Measurements from ENCODE around the gene RHO.
"Not testable (repeated sequence)": the region's sequence is repeated elsewhere in the genome, so short reads cannot be mapped to it uniquely, and the experiment has no call there.

The RHO gene

DNA sequence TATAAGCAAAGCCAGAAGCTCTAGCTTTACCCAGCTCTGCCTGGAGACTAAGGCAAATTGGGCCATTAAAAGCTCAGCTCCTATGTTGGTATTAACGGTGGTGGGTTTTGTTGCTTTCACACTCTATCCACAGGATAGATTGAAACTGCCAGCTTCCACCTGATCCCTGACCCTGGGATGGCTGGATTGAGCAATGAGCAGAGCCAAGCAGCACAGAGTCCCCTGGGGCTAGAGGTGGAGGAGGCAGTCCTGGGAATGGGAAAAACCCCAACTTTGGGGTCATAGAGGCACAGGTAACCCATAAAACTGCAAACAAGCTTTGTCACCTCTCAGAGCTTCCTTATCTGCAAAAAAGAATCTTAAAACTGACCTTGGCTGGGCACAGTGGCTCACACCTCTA, 6.6 kb downstream of the RHO start:
- H3K27me3 ChIP-seq (ENCODE audit: insufficient read depth, low read length), result no peaks in the 10 kb centered on the region
- H3K9me3 ChIP-seq (ENCODE audit: insufficient read depth, low read depth, low read length), result no peaks in the 10 kb centered on the region
- 89% methylated on average over 1 of the region's 1 CpG for WGBS
- H3K36me3 ChIP-seq (ENCODE audit: insufficient read depth, low read length), result no peaks in the 10 kb centered on the region
- no peak overlapping the region for H3K9ac ChIP-seq (ENCODE audit: low read depth, low read length)
- H3K4me1 ChIP-seq (ENCODE audit: insufficient read depth, low read length), result peaks cover 13% of the 10 kb centered on the region
- H3K27ac ChIP-seq (ENCODE audit: low read depth, low read length), result peak overlapping the region; percentile 57; the same call in 1 of the 2 replicates
- no peak overlapping the region for H3K4me3 ChIP-seq (ENCODE audit: low read length)

DNA sequence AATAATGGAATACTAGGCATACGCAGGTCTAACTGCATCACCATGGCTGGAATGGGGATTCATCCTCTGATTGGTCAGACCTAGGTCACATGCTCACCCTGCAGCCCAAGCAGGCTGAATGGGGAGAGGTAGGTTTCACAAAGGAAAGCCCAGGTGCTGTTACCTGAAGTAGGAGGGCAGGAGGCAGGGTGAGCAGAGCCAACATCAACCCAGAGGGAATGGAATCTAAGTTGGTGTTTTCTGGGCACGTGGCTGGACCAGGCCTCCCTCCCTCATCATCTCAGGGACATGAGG, 7.9 kb downstream of the RHO start:
- Histone ChIP-seq H3K9me3 (ENCODE audit: insufficient read depth, low read depth, low read length) (no peaks in the 10 kb centered on the region), H3K9ac (ENCODE audit: low read depth, low read length) (no peak overlapping the region), H3K27me3 (ENCODE audit: insufficient read depth, low read length) (no peaks in the 10 kb centered on the region), H3K36me3 (ENCODE audit: insufficient read depth, low read length) (no peaks in the 10 kb centered on the region), H3K27ac (ENCODE audit: low read depth, low read length) (no peak overlapping the region), H3K4me1 (ENCODE audit: insufficient read depth, low read length) (peaks cover 5% of the 10 kb centered on the region), H3K4me3 (ENCODE audit: low read length) (no peak overlapping the region)
- 77% methylated on average over 2 of the region's 2 CpGs for WGBS

DNA sequence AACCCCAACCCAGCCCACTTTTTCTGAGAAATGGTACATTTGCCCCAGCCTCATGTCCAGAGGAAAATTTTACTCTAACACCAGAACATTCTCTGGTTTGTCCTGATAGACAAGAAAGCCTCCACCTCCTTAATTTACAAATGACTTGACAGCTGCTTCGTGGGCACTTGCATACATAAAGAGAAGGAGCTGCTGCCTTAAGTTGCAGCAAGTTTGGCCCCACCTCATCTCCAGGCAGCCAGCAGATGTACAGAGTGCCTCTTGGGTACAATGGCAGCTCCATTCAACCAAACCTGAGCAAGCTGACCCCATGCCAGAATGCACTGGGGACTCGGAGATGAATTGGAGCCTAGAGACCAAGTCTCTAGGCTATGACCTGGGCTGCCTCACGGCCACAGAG, 8.4 kb downstream of the RHO start:
- no peaks in the 10 kb centered on the region for H3K27me3 ChIP-seq (ENCODE audit: insufficient read depth, low read length)
- WGBS, result 63% methylated on average over 3 of the region's 3 CpGs
- H3K4me3 ChIP-seq (ENCODE audit: low read length), result no peak overlapping the region
- no peaks in the 10 kb centered on the region for H3K36me3 ChIP-seq (ENCODE audit: insufficient read depth, low read length)
- H3K4me1 ChIP-seq (ENCODE audit: insufficient read depth, low read length), result peaks cover 5% of the 10 kb centered on the region
- no peaks in the 10 kb centered on the region for H3K9me3 ChIP-seq (ENCODE audit: insufficient read depth, low read depth, low read length)
- H3K27ac ChIP-seq (ENCODE audit: low read depth, low read length), result no peak overlapping the region
- no peak overlapping the region for H3K9ac ChIP-seq (ENCODE audit: low read depth, low read length)

GRCh38 chr3:129539206-129539605, 10.8 kb downstream of the RHO start:
- WGBS, result 78% methylated on average over 8 of the region's 8 CpGs
- Histone ChIP-seq H3K4me3 (ENCODE audit: low read length) (no peak overlapping the region), H3K27me3 (ENCODE audit: insufficient read depth, low read length) (no peaks in the 10 kb centered on the region), H3K9me3 (ENCODE audit: insufficient read depth, low read depth, low read length) (no peaks in the 10 kb centered on the region), H3K36me3 (ENCODE audit: insufficient read depth, low read length) (no peaks in the 10 kb centered on the region), H3K4me1 (ENCODE audit: insufficient read depth, low read length) (peaks cover 5% of the 10 kb centered on the region), H3K27ac (ENCODE audit: low read depth, low read length) (no peak overlapping the region), H3K9ac (ENCODE audit: low read depth, low read length) (no peak overlapping the region)

DNA sequence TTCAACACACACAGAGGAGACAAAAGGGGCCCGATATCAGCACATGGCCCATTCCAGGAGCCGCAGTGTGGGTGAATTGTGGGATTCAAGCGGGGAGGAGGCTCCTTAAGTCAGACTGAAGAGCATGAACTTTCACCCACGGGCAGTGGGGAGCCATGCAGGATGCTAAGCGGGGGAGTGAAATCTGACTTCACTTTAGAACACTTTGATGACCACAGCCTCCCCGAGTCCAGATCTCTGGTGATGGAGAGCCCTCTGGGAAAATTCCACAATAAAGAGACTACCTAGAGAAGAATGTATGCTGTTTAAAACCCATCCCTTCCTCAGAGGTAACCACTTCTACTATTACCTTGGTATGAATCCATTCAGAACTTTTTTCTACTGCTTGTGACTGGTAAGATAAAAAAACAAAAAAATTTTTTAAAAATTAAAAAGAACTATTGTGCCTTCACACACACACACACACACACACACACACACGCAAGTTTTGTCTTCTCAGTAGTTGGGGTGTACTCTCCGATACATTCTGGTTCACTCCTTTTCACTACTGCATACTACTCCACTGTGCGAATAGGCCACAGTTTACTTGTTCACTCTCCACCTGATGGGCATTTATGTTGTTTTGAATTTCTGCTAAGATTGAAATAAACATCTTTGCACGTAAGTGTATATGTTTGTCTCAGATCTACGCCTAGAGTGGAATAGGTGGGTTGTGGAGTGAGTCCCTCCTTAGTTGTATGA, 12.5 kb downstream of the RHO start:
- Histone ChIP-seq H3K4me3 (ENCODE audit: low read length) (no peak overlapping the region), H3K27ac (ENCODE audit: low read depth, low read length) (no peak overlapping the region)
- WGBS, result 91% methylated on average over 10 of the region's 11 CpGs

DNA sequence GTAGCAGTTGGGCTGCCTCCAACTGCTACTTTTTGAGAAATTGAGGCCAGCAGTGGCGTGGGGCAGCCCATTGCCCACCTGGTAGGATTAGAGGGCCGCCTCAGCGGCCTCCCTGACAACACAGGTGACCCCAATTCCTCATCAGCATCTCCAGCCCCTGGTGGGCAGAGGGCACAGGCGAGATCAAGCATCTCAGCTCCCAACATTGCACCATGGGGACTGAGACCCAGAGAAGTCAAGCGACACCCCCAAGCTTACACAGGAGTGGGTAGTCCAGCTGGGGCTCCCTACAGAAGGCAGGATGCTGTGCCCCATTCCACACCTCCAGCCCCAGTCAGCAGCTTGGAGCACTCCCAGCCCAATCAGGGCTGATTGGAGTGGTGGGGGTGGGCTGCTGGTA, 14.3 kb downstream of the RHO start:
- WGBS, result 94% methylated on average over 5 of the region's 5 CpGs
- peaks cover 5% of the 10 kb centered on the region for H3K4me1 ChIP-seq (ENCODE audit: insufficient read depth, low read length)
- H3K9ac ChIP-seq (ENCODE audit: low read depth, low read length), result no peak overlapping the region
- H3K36me3 ChIP-seq (ENCODE audit: insufficient read depth, low read length), result no peaks in the 10 kb centered on the region
- no peak overlapping the region for H3K27ac ChIP-seq (ENCODE audit: low read depth, low read length)
- no peaks in the 10 kb centered on the region for H3K27me3 ChIP-seq (ENCODE audit: insufficient read depth, low read length)
- H3K9me3 ChIP-seq (ENCODE audit: insufficient read depth, low read depth, low read length), result no peaks in the 10 kb centered on the region
- no peak overlapping the region for H3K4me3 ChIP-seq (ENCODE audit: low read length)

More for the DNA sequence above, 12.5 kb downstream of the RHO start:
- Histone ChIP-seq H3K9me3 (ENCODE audit: insufficient read depth, low read depth, low read length) (no peaks in the 10 kb centered on the region), H3K4me1 (ENCODE audit: insufficient read depth, low read length) (peaks cover 5% of the 10 kb centered on the region), H3K27me3 (ENCODE audit: insufficient read depth, low read length) (no peaks in the 10 kb centered on the region), H3K9ac (ENCODE audit: low read depth, low read length) (no peak overlapping the region), H3K36me3 (ENCODE audit: insufficient read depth, low read length) (no peaks in the 10 kb centered on the region)

GRCh38 chr3:129543156-129543790, 14.8 kb downstream of the RHO start, which contains the start of gene H1-8:
H1-8 (plus strand) TSS chr3:129543175; CDS start chr3:129543219, 44 bp downstream.
- Histone ChIP-seq H3K4me3 (ENCODE audit: low read length) (no peak within 1 kb of the TSS), H3K9ac (ENCODE audit: low read depth, low read length) (no peak within 1 kb of the TSS), H3K9me3 (ENCODE audit: insufficient read depth, low read depth, low read length) (no peaks in the 10 kb centered on the region), H3K27ac (ENCODE audit: low read depth, low read length) (no peak within 1 kb of the TSS), H3K36me3 (ENCODE audit: insufficient read depth, low read length) (no peaks in the 10 kb centered on the region), H3K27me3 (ENCODE audit: insufficient read depth, low read length) (no peaks in the 10 kb centered on the region), H3K4me1 (ENCODE audit: insufficient read depth, low read length) (peaks cover 5% of the 10 kb centered on the region)
- WGBS, result 80% methylated on average over 16 of the region's 16 CpGs

DNA sequence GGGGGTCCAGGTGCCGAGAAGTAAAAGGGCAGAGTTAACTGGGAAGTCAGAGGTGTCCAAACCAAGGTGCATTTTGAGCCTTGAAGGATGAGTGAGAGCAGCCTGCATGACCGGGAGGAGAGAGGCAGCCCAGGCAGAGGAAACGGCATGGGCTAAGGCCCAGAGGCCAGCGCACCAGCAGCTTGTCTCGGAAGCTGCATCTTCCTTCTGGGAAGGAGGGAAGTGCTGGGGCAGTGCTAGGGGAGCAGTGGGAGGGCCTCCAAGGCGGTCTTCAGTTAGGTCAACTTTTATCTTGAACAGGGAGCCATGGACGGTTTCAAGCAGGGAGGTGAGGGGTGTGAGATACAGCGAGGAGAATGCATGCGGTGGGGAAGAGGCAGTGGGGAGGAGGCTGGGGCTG, 15.6 kb downstream of the RHO start:
- H3K9ac ChIP-seq (ENCODE audit: low read depth, low read length), result no peak overlapping the region
- no peaks in the 10 kb centered on the region for H3K36me3 ChIP-seq (ENCODE audit: insufficient read depth, low read length)
- peaks cover 3% of the 10 kb centered on the region for H3K4me1 ChIP-seq (ENCODE audit: insufficient read depth, low read length)
- no peak overlapping the region for H3K27ac ChIP-seq (ENCODE audit: low read depth, low read length)
- H3K9me3 ChIP-seq (ENCODE audit: insufficient read depth, low read depth, low read length), result no peaks in the 10 kb centered on the region
- no peak overlapping the region for H3K4me3 ChIP-seq (ENCODE audit: low read length)
- no peaks in the 10 kb centered on the region for H3K27me3 ChIP-seq (ENCODE audit: insufficient read depth, low read length)
- 83% methylated on average over 9 of the region's 9 CpGs for WGBS

- not testable (repeated sequence) for H3K27me3 ChIP-seq (ENCODE audit: insufficient read depth, low read length); H3K4me3 ChIP-seq (ENCODE audit: low read length); H3K36me3 ChIP-seq (ENCODE audit: insufficient read depth, low read length); H3K9ac ChIP-seq (ENCODE audit: low read depth, low read length); H3K27ac ChIP-seq (ENCODE audit: low read depth, low read length); H3K9me3 ChIP-seq (ENCODE audit: insufficient read depth, low read depth, low read length); H3K4me1 ChIP-seq (ENCODE audit: insufficient read depth, low read length)
- WGBS, result 93% methylated on average over 3 of the region's 3 CpGs
Measured at GRCh38 chr3:129545951-129546350, 17.5 kb downstream of the RHO start.

DNA sequence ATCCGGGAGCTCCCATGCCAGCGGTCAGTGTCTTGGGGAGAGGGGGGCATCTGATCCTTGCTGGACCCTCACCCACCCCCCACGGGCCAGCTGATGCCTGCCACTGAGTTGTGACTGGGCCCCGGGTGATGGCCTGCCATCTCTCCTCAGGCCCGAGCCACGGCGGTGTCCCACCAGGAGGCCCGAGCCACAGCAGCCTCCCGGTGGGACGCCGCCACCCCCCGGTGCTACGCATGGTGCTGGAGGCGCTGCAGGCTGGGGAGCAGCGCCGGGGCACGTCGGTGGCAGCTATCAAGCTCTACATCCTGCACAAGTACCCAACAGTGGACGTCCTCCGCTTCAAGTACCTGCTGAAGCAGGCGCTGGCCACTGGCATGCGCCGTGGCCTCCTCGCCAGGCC, 18.8 kb downstream of the RHO start:
- H3K4me3 ChIP-seq (ENCODE audit: low read length), result no peak overlapping the region
- no peaks in the 10 kb centered on the region for H3K27me3 ChIP-seq (ENCODE audit: insufficient read depth, low read length)
- H3K4me1 ChIP-seq (ENCODE audit: insufficient read depth, low read length), result no peaks in the 10 kb centered on the region
- WGBS, result 95% methylated on average over 24 of the region's 24 CpGs
- no peak overlapping the region for H3K27ac ChIP-seq (ENCODE audit: low read depth, low read length)
- no peaks in the 10 kb centered on the region for H3K9me3 ChIP-seq (ENCODE audit: insufficient read depth, low read depth, low read length)
- no peak overlapping the region for H3K9ac ChIP-seq (ENCODE audit: low read depth, low read length)
- H3K36me3 ChIP-seq (ENCODE audit: insufficient read depth, low read length), result no peaks in the 10 kb centered on the region

DNA sequence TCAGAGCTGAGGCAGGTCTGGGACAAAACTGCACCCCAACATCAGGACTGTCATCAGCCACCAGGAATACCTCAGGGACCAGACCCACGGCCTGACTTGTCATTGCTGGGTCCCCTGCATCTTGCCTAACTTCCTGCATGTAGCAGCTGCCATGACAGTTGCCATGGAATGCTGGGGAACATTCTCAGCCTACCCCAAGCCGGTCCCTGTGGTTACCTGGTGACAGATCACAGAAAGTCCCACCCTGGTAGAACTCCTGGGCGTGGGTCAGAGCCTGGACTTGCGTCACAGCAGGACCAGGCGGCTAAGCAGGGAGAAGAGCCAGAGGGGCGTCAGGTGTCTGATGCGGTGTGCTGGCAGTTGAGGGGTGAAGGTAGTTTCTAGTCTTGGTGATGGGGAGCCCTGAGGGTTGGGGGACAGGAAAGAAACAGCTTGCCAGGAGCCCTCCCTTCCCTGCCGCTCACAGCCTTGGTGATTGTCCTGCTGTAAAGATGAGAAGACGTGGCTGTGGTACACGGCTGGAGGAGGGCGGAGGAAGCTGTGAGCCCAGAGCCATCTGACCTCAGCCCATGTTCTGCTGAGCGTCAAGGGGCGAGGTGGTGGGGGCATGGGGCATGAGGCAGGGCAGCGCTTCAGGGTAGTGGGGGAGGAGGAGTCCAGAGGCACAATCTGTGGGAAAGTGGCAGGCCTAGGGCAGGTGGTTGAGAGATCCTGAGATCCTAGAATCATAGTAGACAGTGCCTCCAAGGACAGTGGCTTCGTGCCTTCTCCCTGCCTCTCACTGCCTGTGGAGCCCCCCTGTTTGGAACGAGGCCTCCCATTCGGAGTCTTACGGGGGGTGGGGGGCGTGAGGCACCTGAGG, 19.9 kb downstream of the RHO start:
- Histone ChIP-seq H3K4me3 (ENCODE audit: low read length) (no peak overlapping the region), H3K27ac (ENCODE audit: low read depth, low read length) (no peak overlapping the region)
- 91% methylated on average over 19 of the region's 19 CpGs for WGBS

More for the DNA sequence above, 19.9 kb downstream of the RHO start:
- H3K9me3 ChIP-seq (ENCODE audit: insufficient read depth, low read depth, low read length), result no peaks in the 10 kb centered on the region
- no peak overlapping the region for H3K9ac ChIP-seq (ENCODE audit: low read depth, low read length)
- no peaks in the 10 kb centered on the region for H3K36me3 ChIP-seq (ENCODE audit: insufficient read depth, low read length)
- H3K4me1 ChIP-seq (ENCODE audit: insufficient read depth, low read length), result no peaks in the 10 kb centered on the region
- no peaks in the 10 kb centered on the region for H3K27me3 ChIP-seq (ENCODE audit: insufficient read depth, low read length)
